PFSK-1 (cell line): ENCODE data around the gene CNTNAP2.

ENCODE experiments used
- POLR2AphosphoS5 ChIP-seq: IDR thresholded peaks from 2 replicates; pipeline ENCODE4 v1.6.1; 2012; ENCODE audit warnings: low read depth, mild to moderate bottlenecking, control low read depth, low read length, moderate library complexity
- REST ChIP-seq, 2 experiments: IDR thresholded peaks; 2 replicates each; pipeline versions ENCODE4 v1.6.1 to v1.8.0; 2011 to 2012; ENCODE audit warnings: low read depth in 2 of 2, low read length in 2 of 2, control low read depth in 1 of 2, inconsistent platforms in 1 of 2, mild to moderate bottlenecking in 1 of 2, moderate library complexity in 1 of 2; ENCODE audit not compliant: insufficient read depth in 1 of 2
- SIN3A ChIP-seq: IDR thresholded peaks from 2 replicates; pipeline ENCODE4 v1.6.1; 2012; ENCODE audit warnings: mild to moderate bottlenecking, low read length, moderate library complexity, borderline replicate concordance; ENCODE audit not compliant: insufficient read depth
- TAF1 ChIP-seq: IDR thresholded peaks from 2 replicates; pipeline ENCODE4 v1.6.1; 2012; ENCODE audit warnings: low read length, control low read depth, borderline replicate concordance; ENCODE audit not compliant: insufficient read depth

DNA sequence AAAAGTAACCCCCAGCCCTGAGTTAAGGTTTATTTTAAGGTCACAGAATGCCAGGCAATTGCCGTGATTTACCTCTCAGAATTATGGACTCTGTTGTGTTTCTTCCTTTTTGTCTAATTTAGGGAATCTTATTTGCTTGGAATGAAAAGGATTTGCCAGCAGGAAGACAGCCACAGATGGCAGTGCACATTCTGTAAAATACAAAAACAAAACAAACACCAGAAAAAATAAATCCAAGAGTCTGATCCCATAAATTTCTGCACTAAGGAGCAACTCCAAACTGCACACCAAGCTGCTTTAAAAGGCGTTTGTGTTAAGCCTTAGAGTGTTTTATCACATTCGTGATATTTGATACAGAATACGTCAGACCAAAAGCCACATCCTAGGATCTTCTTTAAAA lies 2275.0 kb downstream of the CNTNAP2 start:
- TF ChIP-seq POLR2AphosphoS5, result no peak
- no peak for TF ChIP-seq TAF1
- no peak for TF ChIP-seq REST (IDR thresholded peaks at IDR 0.05; ENCODE audit: insufficient read depth in 1 of 2, low read depth in 2 of 2, low read length in 2 of 2)
- TF ChIP-seq SIN3A, result no peak
